NCI-H2081 (cell line): ENCODE measurements around the gene DDX27.

Source experiments
- DNase-seq, 2 experiments: peaks; one replicate each; lab custom pipeline; 2025; lab: John Stamatoyannopoulos, UW

Gene DDX27

GRCh38 chr20:49278818-49279676 is 59.8 kb downstream of the DDX27 start:
- DNase-seq = peak in 1 of 2 experiments; percentile 42

DNA sequence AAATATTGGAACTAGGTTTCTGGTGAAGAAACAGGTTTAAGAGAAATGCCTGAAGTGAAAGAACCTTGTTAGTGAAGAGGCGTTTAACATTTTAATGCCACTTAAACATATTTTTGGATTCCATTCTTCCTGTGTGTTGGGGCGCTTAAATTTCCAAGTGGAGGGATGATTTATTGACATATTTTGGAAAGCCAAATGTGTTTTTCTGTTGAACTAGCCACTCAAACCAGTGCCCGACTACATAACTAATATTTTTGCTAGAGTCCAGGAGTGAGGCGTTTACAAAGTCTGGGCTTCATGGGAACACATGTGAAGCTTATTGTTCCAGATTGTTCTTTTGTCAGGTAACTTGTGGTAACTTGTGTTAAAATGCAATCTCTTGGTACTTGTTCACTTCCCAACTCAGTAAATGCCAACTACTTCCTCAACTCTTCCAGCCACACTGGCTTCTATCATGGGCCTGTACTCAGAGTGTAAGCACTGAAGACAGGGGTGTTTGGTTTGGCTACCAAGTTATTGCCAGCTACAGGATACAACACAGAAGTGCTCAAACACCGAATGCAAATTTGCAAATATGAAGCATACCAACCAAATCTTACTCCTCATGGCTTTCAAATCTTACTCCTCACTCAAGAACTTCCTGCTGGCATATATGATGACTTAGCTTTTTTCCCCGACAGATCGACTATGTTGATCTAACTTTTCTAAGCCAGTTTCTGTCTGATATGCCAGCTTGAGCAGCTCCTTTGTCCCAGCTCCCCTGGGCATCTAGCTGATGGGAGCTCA is 60.7 kb downstream of the DDX27 start:
- DNase-seq = no peak

GRCh38 chr20:49280463-49281058 is 61.3 kb downstream of the DDX27 start:
- DNase-seq = no peak

DNA sequence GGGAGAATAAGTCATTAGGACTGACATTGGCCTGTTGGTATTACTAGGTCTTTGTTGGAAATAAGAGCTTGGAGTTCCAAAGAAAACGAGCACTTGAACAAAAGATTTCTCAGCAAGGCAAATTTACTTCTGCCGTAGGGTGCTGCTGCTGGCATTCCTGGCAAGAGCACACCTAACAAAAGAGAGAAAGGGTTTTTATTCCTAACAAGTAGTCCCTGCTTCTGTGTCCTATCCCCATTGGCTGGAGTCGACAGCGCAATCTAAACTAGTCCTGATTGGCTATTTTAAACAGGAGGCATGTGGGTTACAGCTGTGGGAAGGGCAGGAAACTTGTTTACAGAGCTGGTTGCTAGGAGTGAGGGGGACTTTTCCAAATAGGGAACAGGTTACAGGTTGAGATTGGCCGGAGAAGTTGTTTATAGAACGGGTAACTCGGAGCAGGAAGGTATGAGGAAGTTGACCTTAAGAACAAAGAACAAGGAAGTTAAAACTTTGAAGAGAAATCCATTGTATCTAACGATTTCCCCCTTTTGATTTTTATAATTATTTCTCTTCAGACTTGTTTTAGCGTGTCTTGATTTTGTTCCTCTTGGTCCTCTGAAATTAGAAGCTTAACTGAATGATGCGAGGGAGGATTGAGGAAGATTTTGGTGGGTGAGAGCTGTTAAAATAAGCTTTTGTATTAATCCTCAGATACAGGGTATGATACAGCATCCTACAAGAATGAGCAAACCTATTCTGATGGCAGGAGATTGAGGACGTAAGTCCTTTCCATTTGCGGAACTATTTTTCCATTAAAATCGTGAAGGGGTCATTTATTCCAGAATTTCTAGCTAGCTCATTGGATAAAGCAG is 62.1 kb downstream of the DDX27 start:
- no peak for DNase-seq

DNA sequence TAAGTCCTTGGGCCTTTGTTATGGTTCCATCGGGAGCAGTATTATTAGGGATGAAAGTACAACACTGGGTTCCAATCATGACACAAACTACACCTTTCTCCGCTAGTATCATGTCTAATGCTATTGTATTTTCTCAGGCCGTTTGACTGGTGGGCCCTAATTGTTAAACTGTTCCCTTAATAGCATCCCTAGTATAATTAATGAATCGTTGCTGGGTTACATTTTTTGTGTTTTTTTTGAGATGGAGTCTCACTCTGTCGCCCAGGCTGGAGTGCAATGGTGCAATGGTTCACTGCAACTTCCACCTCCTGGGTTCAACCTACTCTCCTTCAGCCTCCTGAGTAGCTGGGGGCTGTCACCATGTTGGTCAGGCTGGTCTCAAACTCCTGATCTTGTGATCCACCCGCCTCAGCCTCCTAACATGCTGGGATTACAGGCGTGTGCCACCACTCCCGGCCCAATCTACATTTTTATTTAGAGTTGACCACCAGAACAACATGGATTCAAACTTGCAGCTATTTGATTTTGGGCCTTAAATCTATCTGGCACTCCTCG is 62.8 kb downstream of the DDX27 start:
- no peak for DNase-seq

DNA sequence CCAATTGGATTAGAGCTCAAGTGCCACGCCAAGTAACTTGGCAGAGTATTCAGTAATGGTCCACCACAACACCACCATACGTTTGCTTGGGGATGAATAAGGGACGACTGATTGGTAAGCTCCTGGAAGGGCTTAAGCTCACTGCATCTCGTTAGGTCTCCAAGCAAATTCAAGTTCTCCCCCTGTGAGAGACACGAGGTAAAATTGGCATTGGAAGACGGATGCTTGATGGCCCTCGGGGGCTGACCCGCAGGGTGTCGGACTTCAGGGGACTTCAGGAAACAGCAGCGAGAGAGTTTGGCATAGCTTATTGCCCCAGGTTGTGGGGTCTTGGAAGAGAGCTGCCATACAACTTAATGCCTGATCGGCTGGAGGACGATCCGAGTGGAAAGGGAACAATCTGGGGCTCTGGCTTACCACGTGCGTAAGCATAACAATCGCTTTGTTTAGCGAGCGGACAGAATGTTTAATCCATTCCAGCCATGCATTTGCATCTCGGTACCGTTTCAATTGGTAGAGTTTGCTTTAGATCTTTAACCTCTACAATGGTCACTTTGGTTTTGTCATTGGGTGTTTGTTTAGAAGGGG is 63.5 kb downstream of the DDX27 start:
- DNase-seq = no peak

DNA sequence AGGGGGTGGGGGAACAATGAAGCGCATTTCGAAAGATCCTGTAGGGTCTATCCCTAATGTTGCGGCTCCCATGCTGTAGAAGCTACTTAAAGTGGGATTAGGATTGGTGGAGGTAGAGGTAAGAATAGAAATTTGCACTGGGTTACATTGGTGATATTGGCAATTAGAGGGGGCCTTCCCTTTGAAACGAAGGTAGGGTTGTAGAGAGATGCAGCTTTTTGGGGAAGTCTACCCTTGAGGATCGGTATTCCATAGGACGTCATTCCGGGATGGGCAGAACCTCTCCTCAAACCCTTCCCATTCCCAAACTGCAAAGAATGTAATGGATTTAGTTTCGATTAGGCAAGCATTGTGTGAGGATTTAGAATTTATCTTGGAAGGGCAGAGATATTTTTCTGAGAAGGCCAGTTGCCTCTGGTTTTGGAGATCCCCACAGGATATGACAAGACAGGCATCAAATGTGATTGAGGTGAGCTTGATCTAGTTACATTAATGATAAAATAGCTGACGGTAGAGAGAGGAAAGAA is 64.0 kb downstream of the DDX27 start:
- DNase-seq = no peak

DNA sequence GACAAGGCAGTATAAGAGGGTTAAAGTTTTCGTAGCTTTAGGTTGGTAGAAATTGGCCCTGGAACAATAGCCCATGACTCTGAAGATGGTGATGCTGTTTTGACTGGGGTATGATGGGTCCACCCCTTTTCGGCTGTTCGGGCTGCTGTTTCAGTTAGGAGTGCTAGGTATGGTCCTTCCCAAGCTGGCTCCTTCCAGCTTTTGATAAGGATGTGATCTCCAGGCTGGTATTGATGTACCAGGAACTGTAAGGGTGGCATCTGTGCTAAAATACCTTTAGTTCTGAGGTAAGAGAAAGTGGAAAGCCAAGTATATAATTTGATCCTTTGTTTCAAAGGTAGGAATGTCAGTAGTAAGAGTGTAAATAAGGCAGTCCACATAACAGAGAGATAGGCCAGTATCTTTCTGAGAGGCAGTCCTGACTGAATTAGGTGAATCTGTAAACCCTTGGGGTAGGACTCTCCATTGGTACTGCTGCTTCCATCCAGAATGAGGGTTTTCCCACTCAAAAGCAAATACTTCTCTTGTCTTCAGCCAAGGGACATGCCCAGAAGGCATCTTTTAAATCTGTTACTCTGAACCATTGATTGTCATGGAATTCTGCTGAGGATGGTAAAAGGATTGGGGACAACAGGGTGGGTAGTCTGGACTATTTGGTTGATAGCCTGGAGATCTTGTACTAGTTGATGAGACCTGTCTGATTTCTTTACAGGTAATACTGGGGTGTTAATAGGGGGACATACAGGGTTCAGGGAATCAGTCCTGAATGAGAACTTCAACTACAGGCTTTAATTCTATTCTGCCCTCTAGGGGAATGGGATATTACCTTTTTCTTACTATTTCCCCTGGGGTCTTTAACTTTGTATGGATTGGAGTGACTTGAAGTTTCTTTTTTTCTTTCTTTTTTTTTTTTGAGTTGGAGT is 64.7 kb downstream of the DDX27 start:
- no peak for DNase-seq

GRCh38 chr20:49284818-49285217 is 65.6 kb downstream of the DDX27 start:
- DNase-seq = no peak

- no peak for DNase-seq
Measured at GRCh38 chr20:49285233-49285668, 66.0 kb downstream of the DDX27 start.

DNA sequence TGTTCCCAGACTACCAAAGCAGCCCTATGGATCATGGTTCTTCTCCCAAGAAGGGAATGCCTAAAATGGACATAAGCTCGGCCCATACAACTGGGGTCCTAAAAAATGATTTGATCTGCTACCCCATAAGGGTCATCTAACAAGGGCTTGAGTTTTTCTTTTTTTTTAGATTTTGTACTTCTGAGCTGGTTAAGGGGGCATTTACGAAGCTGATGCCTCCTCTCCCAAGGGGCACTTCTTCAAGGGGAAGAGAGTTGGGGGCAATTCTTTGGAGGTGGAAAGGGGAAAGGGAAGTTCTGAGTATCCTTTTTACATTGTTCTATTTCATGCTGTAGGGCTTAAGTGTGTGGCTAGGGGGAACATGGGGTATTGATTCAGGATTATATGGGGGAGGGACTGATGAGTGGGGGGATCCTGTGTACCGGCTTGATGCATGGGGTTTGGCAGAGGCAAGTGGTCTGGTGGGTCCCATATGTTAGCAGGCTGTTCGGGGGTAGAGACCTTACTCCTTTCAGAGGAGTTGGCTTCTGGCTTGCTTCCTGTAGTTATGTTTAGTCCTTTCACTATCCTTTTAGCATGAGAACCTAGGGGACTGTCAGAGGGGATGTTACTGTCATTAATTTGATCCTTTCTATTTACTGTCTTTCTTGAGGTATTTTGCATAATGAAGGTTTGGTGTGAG is 66.7 kb downstream of the DDX27 start:
- no peak for DNase-seq

DNA sequence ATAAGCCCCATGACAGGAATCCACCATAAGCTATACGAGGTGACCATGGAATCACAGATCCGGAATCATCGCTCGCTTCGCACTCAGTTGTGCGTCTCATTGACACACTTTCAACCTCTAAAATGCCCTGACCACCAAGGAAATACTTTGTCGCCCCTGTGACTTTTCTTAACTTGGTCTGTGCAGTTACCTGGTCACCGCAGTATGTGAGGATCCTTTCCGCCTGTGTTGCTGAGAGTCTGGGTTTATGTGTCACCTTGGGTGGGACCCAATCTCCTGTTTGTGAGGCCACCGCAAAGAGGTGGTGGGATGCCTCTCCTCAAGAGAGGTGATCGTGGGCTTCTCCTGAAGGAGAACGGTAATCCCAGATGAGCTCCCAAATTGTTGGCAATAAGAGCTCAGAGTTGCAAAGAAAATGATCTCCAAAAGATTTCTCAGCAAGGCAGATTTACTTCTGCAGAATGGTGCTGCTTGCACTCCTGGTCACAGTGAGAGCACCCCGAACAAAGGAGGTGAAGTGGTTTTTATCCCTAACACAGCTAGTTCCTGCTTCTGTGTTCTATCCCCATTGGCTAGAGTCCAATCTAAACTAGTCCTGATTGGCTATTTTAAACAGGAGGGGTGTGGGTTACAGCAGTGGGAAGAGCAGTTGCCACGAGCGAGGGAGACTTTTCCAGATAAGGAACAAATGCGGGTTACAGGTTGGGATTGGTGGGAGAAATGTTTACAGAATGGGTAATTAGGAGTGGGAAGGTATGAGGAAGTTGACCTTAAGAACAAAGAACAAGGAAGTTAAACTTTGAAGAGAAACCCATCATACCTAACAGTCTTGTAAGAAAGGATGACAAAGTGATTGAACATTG is 67.7 kb downstream of the DDX27 start:
- DNase-seq = peak in 1 of 2 experiments; percentile 23

- DNase-seq = no peak
Measured at GRCh38 chr20:49287555-49288249, 68.5 kb downstream of the DDX27 start.

DNA sequence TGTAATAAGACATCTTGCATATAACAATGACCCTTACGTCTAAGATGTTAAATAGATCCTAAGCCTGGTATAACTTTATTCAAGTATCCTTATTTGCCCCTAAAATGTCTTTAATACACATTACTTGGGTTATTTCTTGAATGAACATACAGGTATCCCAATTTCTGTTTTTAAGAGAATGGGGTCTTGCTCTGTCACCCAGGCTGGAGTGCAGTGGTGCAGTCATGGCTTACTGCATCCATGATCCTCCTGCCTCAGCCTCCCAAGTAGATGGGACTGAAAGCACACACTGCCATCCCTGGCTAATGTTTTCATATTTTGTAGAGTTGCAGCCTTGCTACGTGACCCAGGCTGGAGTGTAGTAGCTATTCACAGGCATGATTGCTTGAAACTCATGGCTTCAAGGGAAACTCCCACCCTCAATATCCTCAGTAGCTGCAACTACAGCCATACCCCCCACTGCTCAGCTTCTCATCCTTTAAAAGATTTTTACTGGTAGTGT is 69.1 kb downstream of the DDX27 start:
- DNase-seq = no peak

DNA sequence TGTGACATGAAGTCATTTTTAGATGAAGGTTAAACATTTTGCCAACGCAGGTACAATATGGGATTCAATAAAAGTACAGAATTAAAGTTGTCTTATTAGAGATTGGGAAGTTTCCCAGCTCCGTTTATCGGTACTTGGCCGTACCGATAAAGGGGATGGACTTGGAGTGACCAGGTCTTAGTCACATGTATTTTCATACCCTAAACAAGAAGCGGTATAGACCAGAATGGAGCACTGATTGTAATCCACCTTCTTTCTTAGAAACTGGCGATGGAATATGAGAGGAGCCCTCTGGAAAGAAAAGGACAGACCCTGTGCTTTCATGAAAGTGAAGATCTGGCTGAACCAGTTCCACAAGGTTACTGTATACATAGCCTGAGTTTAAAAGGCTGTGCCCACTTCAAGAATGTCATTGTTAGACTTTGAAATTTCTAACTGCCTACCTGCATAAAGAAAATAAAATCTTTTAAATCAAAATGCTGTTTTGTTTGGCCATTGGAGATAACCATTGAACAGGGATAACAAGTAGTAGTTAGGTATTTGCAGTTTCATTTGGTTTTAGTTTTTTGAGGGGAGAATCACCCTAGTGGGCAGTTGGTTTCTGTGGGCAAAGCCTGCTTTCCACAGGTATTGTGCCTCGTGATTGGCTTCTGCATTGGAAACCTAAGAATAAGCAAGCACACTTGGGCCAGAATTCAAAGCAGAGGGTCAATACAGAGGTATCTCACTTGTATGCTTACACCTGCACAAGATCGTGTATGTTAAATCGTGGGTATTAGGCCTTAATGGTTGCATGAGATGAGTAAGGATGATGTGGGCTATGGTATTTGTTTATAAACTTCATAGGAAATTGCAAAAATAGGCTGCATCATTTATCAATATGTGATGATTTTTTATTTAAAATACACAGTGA is 69.8 kb downstream of the DDX27 start:
- no peak for DNase-seq

- DNase-seq = no peak
Measured at GRCh38 chr20:49290608-49291191, 71.5 kb downstream of the DDX27 start.
